AG09319 (cell line): Measurements from ENCODE around the gene CHD5.

Experiments used
- DNase-seq: peaks from one replicate; pipeline ENCODE4 v3.0.0-alpha.2; 2010; ENCODE audit warnings: low read depth; ENCODE audit errors: extremely low read depth
- CTCF ChIP-seq: IDR thresholded peaks from 2 replicates; pipeline ENCODE4 v1.5.1; 2011; ENCODE audit warnings: low read depth, mild to moderate bottlenecking, inconsistent platforms, low read length, moderate library complexity

Gene CHD5

GRCh38 chr1:6117624-6118023, 62.5 kb downstream of the CHD5 start:
- DNase-seq, result no peak
- no peak for TF ChIP-seq CTCF

- TF ChIP-seq CTCF, result no peak
- no peak for DNase-seq
Measured at GRCh38 chr1:6117064-6117463, 63.1 kb downstream of the CHD5 start.

- DNase-seq, result no peak
- TF ChIP-seq CTCF, result no peak
Measured at GRCh38 chr1:6116137-6116536, 64.0 kb downstream of the CHD5 start.

- TF ChIP-seq CTCF, result no peak
- no peak for DNase-seq
Measured at GRCh38 chr1:6113745-6114144, 66.4 kb downstream of the CHD5 start.

- no peak for DNase-seq
- no peak for TF ChIP-seq CTCF
Measured at GRCh38 chr1:6113116-6113515, 67.0 kb downstream of the CHD5 start.

- no peak for TF ChIP-seq CTCF
- no peak for DNase-seq
Measured at GRCh38 chr1:6112690-6113005, 67.5 kb downstream of the CHD5 start.

- no peak for TF ChIP-seq CTCF
- DNase-seq, result no peak
Measured at GRCh38 chr1:6111991-6112689, 68.0 kb downstream of the CHD5 start.
